Left lung (tissue), 10 donors: ENCODE data around the gene EPB41L4A. TPM values are rescaled to one million over a fixed set of nuclear protein-coding genes. Genes with fewer than 3 reads are reported as not detected.

Experiments
- ATAC-seq: fragments of 200-7000 bp; cut with Tn5 transposase; one replicate; pipeline ENCODE4 v1.9.1; 2020; ENCODE audit warnings: moderate library complexity
- DNase-seq, 4 donors: peaks; one replicate each; pipeline ENCODE4 v3.0.0-alpha.2; 2013 to 2020
- H3K27ac ChIP-seq, 2 donors: fragments of 200-600 bp; sonication (generic) in 1 of 2; one replicate each; pipeline versions ENCODE4 v1.5.0 to v1.8.0; 2020 to 2021
- H3K27me3 ChIP-seq, 2 donors: fragments of 200-600 bp; sonication (generic) in 1 of 2; one replicate each; pipeline versions ENCODE4 v1.5.0 to v1.8.0; 2020 to 2021
- H3K36me3 ChIP-seq, 2 donors: fragments of 200-600 bp; sonication (generic) in 1 of 2; one replicate each; pipeline versions ENCODE4 v1.5.0 to v1.8.0; 2020 to 2021
- H3K4me1 ChIP-seq, 2 donors: fragments of 200-600 bp; one replicate each; pipeline ENCODE4 v1.8.0; 2021
- H3K4me3 ChIP-seq, 2 donors: fragments of 200-600 bp; sonication (generic) in 1 of 2; one replicate each; pipeline versions ENCODE4 v1.5.0 to v1.8.0; 2020 to 2021; ENCODE audit warnings: mild to moderate bottlenecking in 1 of 2
- H3K9me3 ChIP-seq, 2 donors: fragments of 200-600 bp; sonication (generic) in 1 of 2; one replicate each; pipeline versions ENCODE4 v1.5.0 to v1.8.0; 2020 to 2021
- intact Hi-C, 2 donors: fragments of 100-400 bp; cut with DNase I; formaldehyde crosslinking; loops; one replicate each; pipeline versions ENCODE4 v1.11.2 to v1.14.2; 2022
- polyA plus RNA-seq, 6 donors: library from polyadenylated mRNA; unstranded; fragments of 120-200 nt; gene quantifications; one replicate each; pipeline ENCODE4 v1.2.1, GENCODE V29; 2013; ENCODE audit not compliant: insufficient read length in 6 of 6
- total RNA-seq, 2 donors: library from RNA; stranded (reverse); fragmentation: NEBNext Ultra II Directional; extraction: Animal tissue kit (Norgen Biotek cat#: 25700); gene quantifications; one replicate each; pipeline ENCODE4 v1.2.1, GENCODE V29; 2021
- TF ChIP-seq, protein P1 (sequence below), 2 donors: fragments of 200-600 bp; sonication (generic) in 1 of 2; IDR thresholded peaks; one replicate each; pipeline versions ENCODE4 v1.5.0 to v1.8.0; 2021; ENCODE audit warnings: antibody characterized with exemption in 2 of 2
- donor health status: DM: no; HTN: yes; CAD: no.
- donor health status: DM: no; HTN: no; CAD: no.

EPB41L4A gene
- total and polyA plus RNA-seq, 8 donors, result 13.6 to 31.3 (median 17.6) TPM

DNA sequence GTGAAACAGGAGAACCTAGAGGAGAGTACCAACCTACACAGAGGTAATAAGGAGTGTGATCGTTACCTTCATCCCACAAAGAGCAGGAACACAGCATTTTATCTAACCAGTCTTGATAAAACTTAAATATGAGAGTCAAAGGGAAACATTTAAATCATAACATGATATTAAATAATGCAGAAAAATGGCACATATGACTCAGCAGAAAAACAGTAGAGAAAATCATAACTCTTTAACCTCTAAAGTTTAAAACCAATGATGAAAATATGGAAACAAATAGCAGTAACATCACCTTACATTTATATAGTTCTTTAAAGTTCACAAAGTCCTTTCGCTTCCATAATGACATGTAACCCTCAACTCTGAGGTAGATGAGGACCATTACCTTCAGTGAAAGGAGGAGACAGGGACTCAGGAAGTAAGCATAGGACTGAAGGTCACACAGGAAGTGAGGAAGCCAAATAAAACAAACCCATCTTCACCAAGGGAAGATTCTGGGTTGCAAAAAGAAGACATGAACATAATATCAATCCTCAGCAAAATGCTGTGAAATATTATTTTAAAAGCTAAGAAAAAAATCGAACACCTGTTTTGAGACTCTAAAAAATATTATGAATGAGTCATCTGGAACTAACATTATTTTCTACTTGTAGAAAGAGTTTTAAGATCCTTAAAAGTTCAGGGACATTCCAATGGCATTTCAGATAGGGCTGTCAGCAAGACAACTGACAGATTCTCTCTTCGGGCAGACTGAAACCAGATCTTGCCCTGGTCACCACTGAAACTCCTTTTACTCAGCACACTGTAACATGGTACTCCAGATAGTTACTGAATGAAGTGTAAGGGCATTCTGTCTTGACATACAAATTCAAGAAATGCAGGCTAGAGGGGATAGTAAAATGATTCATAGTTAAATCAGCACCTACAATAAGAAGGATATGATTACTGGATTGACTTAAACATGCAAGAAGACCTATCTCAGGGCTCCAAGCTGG is 148.5 kb downstream of the EPB41L4A start:
- DNase-seq, result no peak
- TF ChIP-seq, protein P1, sequence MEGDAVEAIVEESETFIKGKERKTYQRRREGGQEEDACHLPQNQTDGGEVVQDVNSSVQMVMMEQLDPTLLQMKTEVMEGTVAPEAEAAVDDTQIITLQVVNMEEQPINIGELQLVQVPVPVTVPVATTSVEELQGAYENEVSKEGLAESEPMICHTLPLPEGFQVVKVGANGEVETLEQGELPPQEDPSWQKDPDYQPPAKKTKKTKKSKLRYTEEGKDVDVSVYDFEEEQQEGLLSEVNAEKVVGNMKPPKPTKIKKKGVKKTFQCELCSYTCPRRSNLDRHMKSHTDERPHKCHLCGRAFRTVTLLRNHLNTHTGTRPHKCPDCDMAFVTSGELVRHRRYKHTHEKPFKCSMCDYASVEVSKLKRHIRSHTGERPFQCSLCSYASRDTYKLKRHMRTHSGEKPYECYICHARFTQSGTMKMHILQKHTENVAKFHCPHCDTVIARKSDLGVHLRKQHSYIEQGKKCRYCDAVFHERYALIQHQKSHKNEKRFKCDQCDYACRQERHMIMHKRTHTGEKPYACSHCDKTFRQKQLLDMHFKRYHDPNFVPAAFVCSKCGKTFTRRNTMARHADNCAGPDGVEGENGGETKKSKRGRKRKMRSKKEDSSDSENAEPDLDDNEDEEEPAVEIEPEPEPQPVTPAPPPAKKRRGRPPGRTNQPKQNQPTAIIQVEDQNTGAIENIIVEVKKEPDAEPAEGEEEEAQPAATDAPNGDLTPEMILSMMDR (IDR thresholded peaks at IDR 0.05), result no peak
- H3K4me3 ChIP-seq, result no peak overlapping the region
- H3K36me3 ChIP-seq, result peaks cover 0 to 2% of the 10 kb centered on the region in 2 donors
- no peak overlapping the region for H3K27ac ChIP-seq
- H3K4me1 ChIP-seq, result no peaks in the 10 kb centered on the region
- intact Hi-C loops, result no loop called here
- ATAC-seq, result no peak
- H3K9me3 ChIP-seq, result no peaks in the 10 kb centered on the region
- no peaks in the 10 kb centered on the region for H3K27me3 ChIP-seq

DNA sequence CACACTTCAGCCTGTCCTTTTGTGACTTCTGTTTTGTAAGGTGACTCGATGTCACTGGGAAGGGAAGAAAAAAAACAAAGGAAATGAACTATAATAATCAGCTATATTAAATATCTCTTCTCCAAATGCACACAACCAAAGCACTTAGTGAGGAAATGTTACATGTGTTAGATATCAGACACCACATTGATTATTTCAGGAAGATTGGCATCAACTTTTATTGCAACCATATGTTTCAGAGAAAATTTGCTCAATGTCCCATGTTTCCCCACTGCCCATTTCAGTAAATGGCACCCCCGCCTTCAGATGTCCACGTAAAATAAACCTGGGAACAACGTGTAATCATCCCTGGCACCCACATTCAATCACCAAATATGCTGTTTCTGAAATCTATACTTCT is 151.8 kb downstream of the EPB41L4A start:
- H3K27ac ChIP-seq, result no peak overlapping the region
- H3K4me1 ChIP-seq, result no peaks in the 10 kb centered on the region
- TF ChIP-seq, protein P1 (IDR thresholded peaks at IDR 0.05), result no peak
- no peak for DNase-seq
- no peaks in the 10 kb centered on the region for H3K27me3 ChIP-seq
- no peak overlapping the region for H3K4me3 ChIP-seq
- peaks cover 0 to 4% of the 10 kb centered on the region in 2 donors for H3K36me3 ChIP-seq
- intact Hi-C loops, result no loop called here
- H3K9me3 ChIP-seq, result no peaks in the 10 kb centered on the region
- no peak for ATAC-seq

DNA sequence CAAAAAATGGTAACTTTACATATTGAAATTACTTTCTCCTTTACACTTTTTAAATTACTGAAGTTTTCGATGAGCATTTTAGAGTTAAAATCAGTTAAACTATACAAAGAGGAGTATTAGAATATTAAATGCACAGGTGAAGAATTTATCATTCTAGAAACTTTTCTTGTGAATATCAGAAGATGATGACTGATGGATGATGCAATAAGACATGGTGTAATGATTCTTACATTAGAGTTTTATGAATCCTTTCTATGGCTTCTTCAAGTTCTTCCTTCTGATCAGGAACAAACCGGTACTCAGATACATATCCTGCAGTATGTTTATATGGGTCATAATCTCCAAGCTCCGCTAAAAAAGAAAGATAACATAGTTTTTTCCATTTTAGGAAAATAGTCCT is 154.4 kb downstream of the EPB41L4A start:
- peaks cover 0 to 11% of the 10 kb centered on the region in 2 donors for H3K27me3 ChIP-seq
- H3K27ac ChIP-seq, result no peak overlapping the region
- no peaks in the 10 kb centered on the region for H3K4me1 ChIP-seq
- H3K9me3 ChIP-seq, result no peaks in the 10 kb centered on the region
- TF ChIP-seq, protein P1 (IDR thresholded peaks at IDR 0.05), result no peak
- ATAC-seq (no peak), DNase-seq (no peak)
- H3K36me3 ChIP-seq, result peaks cover 0 to 4% of the 10 kb centered on the region in 2 donors
- intact Hi-C loops, result no loop called here
- no peak overlapping the region for H3K4me3 ChIP-seq

DNA sequence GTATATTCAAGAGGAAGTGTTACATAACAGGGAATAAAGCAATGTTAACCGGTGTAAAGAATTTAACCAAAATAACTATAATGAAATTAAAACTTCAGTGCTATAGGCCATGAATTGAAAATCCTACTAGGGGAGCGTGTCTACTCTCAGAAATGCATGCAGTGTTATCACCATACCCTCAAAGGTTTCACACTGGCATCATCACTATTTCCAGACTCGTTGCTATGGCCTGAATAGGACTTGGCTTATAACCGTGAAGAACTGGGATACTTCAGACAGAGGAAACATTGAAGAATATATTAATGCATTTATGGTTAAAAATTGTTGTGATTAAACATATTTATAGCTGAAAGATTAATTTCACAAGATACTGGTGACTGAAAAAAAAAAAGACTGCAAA is 154.9 kb downstream of the EPB41L4A start:
- no peaks in the 10 kb centered on the region for H3K4me1 ChIP-seq
- H3K27me3 ChIP-seq, result peaks cover 0 to 11% of the 10 kb centered on the region in 2 donors
- no peak overlapping the region for H3K27ac ChIP-seq
- DNase-seq (no peak), ATAC-seq (no peak)
- H3K9me3 ChIP-seq, result no peaks in the 10 kb centered on the region
- intact Hi-C loops, result no loop called here
- TF ChIP-seq, protein P1 (IDR thresholded peaks at IDR 0.05), result no peak
- H3K36me3 ChIP-seq, result peaks cover 0 to 4% of the 10 kb centered on the region in 2 donors
- no peak overlapping the region for H3K4me3 ChIP-seq

DNA sequence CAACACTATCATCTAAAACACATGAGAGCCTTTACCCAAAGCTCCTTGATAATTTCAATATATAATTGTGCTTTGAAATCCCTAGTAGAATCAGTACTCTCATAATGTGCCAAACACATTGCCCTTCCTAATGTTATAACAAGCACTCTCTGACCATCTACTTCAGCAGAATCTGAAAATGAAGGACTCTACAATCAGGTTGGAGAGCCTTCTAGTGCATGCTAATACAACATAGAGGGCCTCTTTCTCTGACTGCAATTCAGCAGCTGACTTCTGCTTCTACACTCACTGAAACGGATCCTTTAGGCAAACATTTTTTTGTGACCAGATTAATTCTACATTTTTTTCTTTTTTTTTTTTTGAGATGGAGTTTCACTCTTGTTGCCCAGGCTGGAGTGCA is 155.6 kb downstream of the EPB41L4A start:
- DNase-seq (peak in 1 of 4 donors; percentile 19), ATAC-seq (peak; percentile 96)

More for the DNA sequence above, 155.6 kb downstream of the EPB41L4A start:
- Histone ChIP-seq H3K27me3 (peaks cover 0 to 11% of the 10 kb centered on the region in 2 donors), H3K9me3 (no peaks in the 10 kb centered on the region), H3K4me1 (no peaks in the 10 kb centered on the region), H3K4me3 (no peak overlapping the region), H3K27ac (no peak overlapping the region), H3K36me3 (peaks cover 0 to 4% of the 10 kb centered on the region in 2 donors)
- intact Hi-C loops, result no loop called here
- TF ChIP-seq, protein P1 (IDR thresholded peaks at IDR 0.05), result no peak
